Right lobe of liver (tissue), 4 donors: ENCODE results near the gene ATXN1.

Source experiments
- POLR2A ChIP-seq: fragments of 450-650 bp; IDR thresholded peaks from one replicate; pipeline ENCODE4 v1.6.1; 2017; ENCODE audit warnings: antibody characterized with exemption, mild to moderate bottlenecking
- TF ChIP-seq, protein P1 (sequence below), 4 donors: fragments of 200-600 bp in 3 of 4; fragments of 450-650 bp in 1 of 4; IDR thresholded peaks; one replicate each; pipeline versions ENCODE4 v1.5.1 to v1.8.0; 2016 to 2022; ENCODE audit warnings: antibody characterized with exemption in 4 of 4, mild to moderate bottlenecking in 2 of 4
- donor health status: DM: no; HTN: no; CAD: no.
- donor health status: DM: no; HTN: no; CAD: no.
- donor health status: DM: no; HTN: yes; CAD: no.

DNA sequence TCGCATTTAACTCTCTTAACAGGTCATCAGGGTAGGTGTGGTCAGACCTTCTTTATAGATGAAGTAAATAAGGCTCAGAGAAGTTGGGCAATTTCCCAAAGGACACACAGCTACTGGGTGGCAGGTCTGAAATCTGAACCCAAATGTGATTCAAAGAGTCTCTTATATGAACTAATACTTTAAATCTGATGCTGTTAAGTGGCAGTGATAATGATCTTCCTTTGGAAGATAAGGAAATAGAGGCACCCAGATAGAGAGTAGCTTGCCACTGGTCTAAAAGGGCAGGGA is 285.8 kb downstream of the ATXN1 start:
- TF ChIP-seq, protein P1, sequence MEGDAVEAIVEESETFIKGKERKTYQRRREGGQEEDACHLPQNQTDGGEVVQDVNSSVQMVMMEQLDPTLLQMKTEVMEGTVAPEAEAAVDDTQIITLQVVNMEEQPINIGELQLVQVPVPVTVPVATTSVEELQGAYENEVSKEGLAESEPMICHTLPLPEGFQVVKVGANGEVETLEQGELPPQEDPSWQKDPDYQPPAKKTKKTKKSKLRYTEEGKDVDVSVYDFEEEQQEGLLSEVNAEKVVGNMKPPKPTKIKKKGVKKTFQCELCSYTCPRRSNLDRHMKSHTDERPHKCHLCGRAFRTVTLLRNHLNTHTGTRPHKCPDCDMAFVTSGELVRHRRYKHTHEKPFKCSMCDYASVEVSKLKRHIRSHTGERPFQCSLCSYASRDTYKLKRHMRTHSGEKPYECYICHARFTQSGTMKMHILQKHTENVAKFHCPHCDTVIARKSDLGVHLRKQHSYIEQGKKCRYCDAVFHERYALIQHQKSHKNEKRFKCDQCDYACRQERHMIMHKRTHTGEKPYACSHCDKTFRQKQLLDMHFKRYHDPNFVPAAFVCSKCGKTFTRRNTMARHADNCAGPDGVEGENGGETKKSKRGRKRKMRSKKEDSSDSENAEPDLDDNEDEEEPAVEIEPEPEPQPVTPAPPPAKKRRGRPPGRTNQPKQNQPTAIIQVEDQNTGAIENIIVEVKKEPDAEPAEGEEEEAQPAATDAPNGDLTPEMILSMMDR (IDR thresholded peaks at IDR 0.05): no peak
- no peak for TF ChIP-seq POLR2A
